MM.1S (cell line): Measurements from ENCODE around the gene LGR5.

Experiments
- DNase-seq: peaks from one replicate; pipeline ENCODE4 v3.0.0-alpha.2; 2015
- H2AFZ ChIP-seq: fragments of 300-600 bp; sonication (generic); 2 replicates; pipeline ENCODE4 v1.6.0; 2016; ENCODE audit warnings: antibody characterized with exemption, low read length
- H3F3A ChIP-seq: fragments of 300-600 bp; sonication (generic); 2 replicates; pipeline ENCODE4 v1.6.1; 2016; ENCODE audit warnings: mild to moderate bottlenecking, antibody characterized with exemption, low read length, moderate library complexity, mixed read lengths; ENCODE audit not compliant: insufficient read depth
- H3K27ac ChIP-seq: fragments of 300-600 bp; sonication (generic); 2 replicates; pipeline ENCODE4 v1.5.1; 2016; ENCODE audit warnings: mild to moderate bottlenecking, low read length
- H3K27me3 ChIP-seq: fragments of 300-600 bp; sonication (generic); replicated peaks from 2 replicates; pipeline ENCODE4 v1.6.0; 2016; ENCODE audit warnings: low read length; ENCODE audit not compliant: insufficient read depth
- H3K36me3 ChIP-seq: fragments of 300-600 bp; sonication (generic); replicated peaks from 2 replicates; pipeline ENCODE4 v1.6.1; 2016; ENCODE audit warnings: mild to moderate bottlenecking, low read length, mixed read lengths; ENCODE audit not compliant: insufficient read depth
- H3K4me1 ChIP-seq: fragments of 300-600 bp; sonication (generic); 2 replicates; pipeline ENCODE4 v1.6.1; 2016; ENCODE audit warnings: low read length, mixed read lengths
- H3K4me2 ChIP-seq: fragments of 300-600 bp; sonication (generic); 2 replicates; pipeline ENCODE4 v1.6.0; 2016; ENCODE audit warnings: low read depth, low read length
- H3K4me3 ChIP-seq: fragments of 300-600 bp; sonication (generic); 2 replicates; pipeline ENCODE4 v1.5.1; 2016; ENCODE audit warnings: low read length, mixed read lengths
- H3K79me2 ChIP-seq: fragments of 300-600 bp; sonication (generic); 2 replicates; pipeline ENCODE4 v1.6.1; 2016; ENCODE audit warnings: mixed run types, low read length, mixed read lengths
- H3K9ac ChIP-seq: fragments of 300-600 bp; sonication (generic); 2 replicates; pipeline ENCODE4 v1.6.1; 2016; ENCODE audit warnings: low read length, mixed read lengths
- H3K9me2 ChIP-seq: fragments of 300-600 bp; sonication (generic); replicated peaks from 2 replicates; pipeline ENCODE4 v1.6.1; 2016; ENCODE audit warnings: mild to moderate bottlenecking, low read length, mixed read lengths; ENCODE audit not compliant: insufficient read depth
- H3K9me3 ChIP-seq: fragments of 300-600 bp; sonication (generic); replicated peaks from 2 replicates; pipeline ENCODE4 v1.6.1; 2016; ENCODE audit warnings: mild to moderate bottlenecking, low read length, mixed read lengths; ENCODE audit not compliant: insufficient read depth
- H4K20me1 ChIP-seq: fragments of 300-600 bp; sonication (generic); 2 replicates; pipeline ENCODE4 v1.6.1; 2016; ENCODE audit warnings: mild to moderate bottlenecking, low read length, moderate library complexity, mixed read lengths; ENCODE audit not compliant: insufficient read depth
- EZH2 ChIP-seq: fragments of 300-600 bp; sonication (generic); optimal IDR thresholded peaks from 2 replicates; pipeline ENCODE3; 2017; ENCODE audit warnings: low read depth, mild to moderate bottlenecking, antibody characterized with exemption, low read length, mixed read lengths
- EZH2phosphoT487 ChIP-seq: fragments of 300-600 bp; sonication (generic); IDR thresholded peaks from 2 replicates; pipeline ENCODE4 v1.6.1; 2018; ENCODE audit warnings: antibody characterized with exemption, low read length
- TF ChIP-seq, protein P1 (sequence below): fragments of 300-600 bp; sonication (generic); IDR thresholded peaks from 2 replicates; pipeline ENCODE4 v1.5.1; 2016; ENCODE audit warnings: antibody characterized with exemption, low read length, mixed read lengths

Gene LGR5

DNA sequence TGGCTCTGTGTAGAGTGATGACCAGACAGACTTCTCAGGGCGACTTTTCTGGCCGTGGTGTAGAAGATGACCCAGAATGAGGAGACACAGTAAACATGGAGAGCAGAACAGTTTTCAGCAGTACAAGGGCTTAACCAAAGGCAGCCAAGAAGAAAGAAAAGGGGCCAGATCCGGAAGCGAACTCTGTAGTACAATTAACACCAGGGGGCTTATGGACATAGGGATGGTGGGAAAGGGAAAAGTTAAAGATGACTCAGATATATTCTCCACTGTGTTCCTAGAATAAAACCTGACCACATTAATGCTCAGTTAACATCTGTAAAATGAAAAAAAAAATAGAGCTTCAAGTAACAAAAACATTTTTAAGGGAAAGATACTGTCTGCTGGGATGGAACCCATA lies 60.2 kb downstream of the LGR5 start:
- Histone ChIP-seq H3F3A (no peaks in the 10 kb centered on the region), H3K27ac (no peak overlapping the region), H3K27me3 (no peaks in the 10 kb centered on the region), H3K9ac (no peak overlapping the region), H3K4me1 (no peaks in the 10 kb centered on the region), H2AFZ (no peak overlapping the region), H4K20me1 (no peaks in the 10 kb centered on the region), H3K36me3 (no peaks in the 10 kb centered on the region), H3K9me2 (no peaks in the 10 kb centered on the region), H3K4me2 (no peak overlapping the region), H3K79me2 (no peaks in the 10 kb centered on the region), H3K4me3 (no peak overlapping the region), H3K9me3 (no peaks in the 10 kb centered on the region)
- TF ChIP-seq EZH2phosphoT487 (no peak), EZH2 (no peak)
- TF ChIP-seq, protein P1, sequence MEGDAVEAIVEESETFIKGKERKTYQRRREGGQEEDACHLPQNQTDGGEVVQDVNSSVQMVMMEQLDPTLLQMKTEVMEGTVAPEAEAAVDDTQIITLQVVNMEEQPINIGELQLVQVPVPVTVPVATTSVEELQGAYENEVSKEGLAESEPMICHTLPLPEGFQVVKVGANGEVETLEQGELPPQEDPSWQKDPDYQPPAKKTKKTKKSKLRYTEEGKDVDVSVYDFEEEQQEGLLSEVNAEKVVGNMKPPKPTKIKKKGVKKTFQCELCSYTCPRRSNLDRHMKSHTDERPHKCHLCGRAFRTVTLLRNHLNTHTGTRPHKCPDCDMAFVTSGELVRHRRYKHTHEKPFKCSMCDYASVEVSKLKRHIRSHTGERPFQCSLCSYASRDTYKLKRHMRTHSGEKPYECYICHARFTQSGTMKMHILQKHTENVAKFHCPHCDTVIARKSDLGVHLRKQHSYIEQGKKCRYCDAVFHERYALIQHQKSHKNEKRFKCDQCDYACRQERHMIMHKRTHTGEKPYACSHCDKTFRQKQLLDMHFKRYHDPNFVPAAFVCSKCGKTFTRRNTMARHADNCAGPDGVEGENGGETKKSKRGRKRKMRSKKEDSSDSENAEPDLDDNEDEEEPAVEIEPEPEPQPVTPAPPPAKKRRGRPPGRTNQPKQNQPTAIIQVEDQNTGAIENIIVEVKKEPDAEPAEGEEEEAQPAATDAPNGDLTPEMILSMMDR = no peak
- no peak for DNase-seq

DNA sequence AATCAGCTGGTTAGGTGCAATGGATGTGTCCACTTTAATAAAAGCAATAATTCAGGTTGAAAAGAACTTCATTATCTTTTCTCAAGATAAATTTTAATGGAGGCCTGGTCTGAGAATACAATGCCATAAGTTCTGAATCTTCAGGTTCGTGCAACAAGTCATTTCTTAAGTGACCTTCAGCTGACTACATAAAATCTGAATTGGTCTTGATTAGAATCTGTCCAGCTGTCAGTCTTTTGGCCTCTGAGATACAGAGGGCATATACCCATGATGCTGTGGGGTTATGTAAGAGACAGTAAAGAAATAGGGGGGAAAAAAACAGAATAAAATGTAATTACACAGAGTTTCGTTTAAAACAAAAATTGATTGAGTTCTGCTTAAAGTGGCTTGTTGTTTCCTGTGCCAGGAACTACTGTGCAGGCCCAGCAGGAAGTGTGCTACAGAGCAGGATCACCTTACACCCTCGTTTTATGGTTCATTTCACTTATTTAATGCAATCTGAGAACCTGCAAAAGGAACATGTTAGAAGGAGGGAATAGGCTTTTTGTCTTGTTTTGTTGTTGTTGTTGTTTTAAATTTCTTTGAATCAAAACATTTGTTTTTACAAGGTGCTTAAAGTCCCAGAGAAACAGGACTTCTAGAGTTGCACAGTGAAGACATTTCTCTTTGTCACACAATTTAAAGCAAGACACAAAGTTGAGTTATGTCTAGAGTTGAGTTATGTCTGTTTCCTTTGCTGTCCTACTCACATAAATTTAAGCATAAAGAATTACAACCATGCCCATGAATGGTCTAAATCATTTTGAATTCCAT lies 64.2 kb downstream of the LGR5 start:
- Histone ChIP-seq H3K79me2 (no peaks in the 10 kb centered on the region), H3K4me3 (no peak overlapping the region), H3K4me1 (no peaks in the 10 kb centered on the region), H3F3A (no peaks in the 10 kb centered on the region), H3K4me2 (no peak overlapping the region), H3K36me3 (no peaks in the 10 kb centered on the region), H3K9me2 (no peaks in the 10 kb centered on the region), H3K9ac (no peak overlapping the region), H2AFZ (no peak overlapping the region), H4K20me1 (no peaks in the 10 kb centered on the region), H3K27me3 (no peaks in the 10 kb centered on the region), H3K27ac (no peak overlapping the region), H3K9me3 (no peaks in the 10 kb centered on the region)
- TF ChIP-seq, protein P1 = no peak
- TF ChIP-seq EZH2 (no peak), EZH2phosphoT487 (no peak)
- no peak for DNase-seq

DNA sequence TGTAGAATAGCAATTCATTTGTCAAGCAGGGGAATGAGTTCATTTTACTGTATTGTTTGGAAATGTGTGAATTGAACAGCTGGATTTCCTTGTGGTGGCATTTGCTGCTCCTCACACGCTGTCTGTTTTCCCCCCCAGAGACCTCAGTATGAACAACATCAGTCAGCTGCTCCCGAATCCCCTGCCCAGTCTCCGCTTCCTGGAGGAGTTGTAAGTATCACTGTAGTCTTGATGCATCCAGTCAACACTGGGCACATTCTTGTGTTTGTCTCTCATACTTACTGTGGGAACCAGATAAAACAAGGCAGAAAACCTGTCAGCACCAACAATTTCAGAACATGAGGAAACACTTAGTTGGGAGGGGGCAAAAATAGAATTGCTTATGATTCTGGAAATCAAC lies 64.9 kb downstream of the LGR5 start:
- H3K27me3 ChIP-seq = no peaks in the 10 kb centered on the region
- H3K36me3 ChIP-seq = no peaks in the 10 kb centered on the region
- no peak overlapping the region for H3K27ac ChIP-seq
- no peaks in the 10 kb centered on the region for H3F3A ChIP-seq
- TF ChIP-seq EZH2 (no peak), EZH2phosphoT487 (no peak)
- TF ChIP-seq, protein P1 = no peak
- H3K9ac ChIP-seq = no peak overlapping the region
- H3K4me2 ChIP-seq = no peak overlapping the region
- DNase-seq = no peak
- no peaks in the 10 kb centered on the region for H3K79me2 ChIP-seq
- no peaks in the 10 kb centered on the region for H3K9me2 ChIP-seq
- no peaks in the 10 kb centered on the region for H4K20me1 ChIP-seq
- no peaks in the 10 kb centered on the region for H3K4me1 ChIP-seq
- H3K4me3 ChIP-seq = no peak overlapping the region
- no peak overlapping the region for H2AFZ ChIP-seq
- H3K9me3 ChIP-seq = no peaks in the 10 kb centered on the region
